NCI-H1105 (cell line): ENCODE measurements around the gene MINDY3.

Experiments
- DNase-seq: peaks from one replicate; lab custom pipeline; 2025; lab: John Stamatoyannopoulos, UW

MINDY3 gene

DNA sequence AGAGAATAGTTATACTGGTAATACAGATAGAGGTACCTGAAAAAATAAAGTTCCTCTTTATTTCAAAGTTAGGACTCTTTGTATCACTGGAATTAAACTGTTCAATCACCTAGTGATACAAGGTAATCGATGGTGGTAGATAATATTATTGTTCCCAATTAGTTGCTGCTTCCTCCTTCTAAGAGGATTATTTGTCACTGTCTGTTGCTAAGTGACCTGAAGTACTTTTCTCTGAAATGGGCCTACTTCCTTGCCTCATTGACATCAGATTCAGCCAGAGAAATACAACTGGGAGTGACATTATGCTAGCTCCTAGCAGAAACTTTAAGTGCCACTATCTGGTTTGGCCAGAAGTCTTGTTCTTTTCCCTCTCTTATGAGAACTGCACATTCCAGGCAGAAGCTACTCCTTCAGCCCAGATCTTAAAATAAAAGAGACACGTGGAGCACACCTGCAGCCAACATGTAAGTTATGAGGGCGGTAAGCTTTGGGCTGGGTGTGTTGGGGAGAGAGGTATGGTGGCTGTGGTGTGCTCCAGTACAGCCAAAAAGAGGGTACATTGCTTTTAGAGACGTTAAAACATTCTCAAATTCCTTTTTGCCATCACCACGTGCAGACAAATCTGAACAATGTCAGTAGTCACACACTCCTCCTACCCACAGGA is 54.8 kb downstream of the MINDY3 start:
- no peak for DNase-seq

DNA sequence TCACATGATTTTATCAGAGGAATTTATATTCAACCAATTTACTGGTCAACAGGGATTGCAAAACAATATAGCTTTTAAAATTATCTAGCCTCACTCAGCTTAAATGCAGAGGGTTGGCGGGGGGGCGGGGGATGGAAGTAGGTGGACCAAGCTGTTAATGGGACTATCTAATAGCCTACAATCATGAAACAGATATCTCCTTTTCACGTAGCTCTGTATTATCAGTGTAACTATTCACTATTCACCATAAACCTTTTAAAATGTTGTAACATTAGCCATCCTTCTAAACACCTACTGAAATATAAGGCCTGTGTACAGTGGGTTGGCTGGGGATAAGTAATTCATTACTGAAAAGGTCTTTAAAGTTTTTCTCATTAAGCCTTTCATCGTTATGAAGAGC is 56.2 kb downstream of the MINDY3 start:
- no peak for DNase-seq

DNA sequence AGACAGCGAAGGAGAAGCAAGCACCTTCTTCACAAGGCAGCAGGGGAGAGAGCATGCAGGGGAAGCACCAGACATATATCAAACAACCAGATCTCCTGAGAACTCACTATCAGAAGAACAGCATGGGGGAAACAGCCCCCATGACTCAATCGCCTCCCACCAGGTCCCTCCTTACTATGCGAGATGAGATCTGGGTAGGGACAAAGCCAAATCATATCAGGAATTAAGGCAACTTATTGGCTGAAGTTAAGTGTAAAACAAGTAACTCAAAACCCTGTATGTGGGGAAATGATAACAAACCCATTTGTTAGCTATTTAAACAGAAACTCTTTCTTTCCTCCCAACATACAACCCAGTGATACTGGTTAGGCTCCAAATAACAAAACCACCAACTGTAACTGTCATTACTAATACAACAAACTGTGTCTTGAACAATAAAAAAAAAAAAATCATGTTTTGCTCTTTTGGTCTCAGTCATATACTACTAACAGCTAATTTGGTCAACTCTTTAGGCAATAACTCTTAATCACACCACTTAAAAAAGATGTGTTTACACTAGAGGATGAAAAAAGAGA is 57.8 kb downstream of the MINDY3 start:
- no peak for DNase-seq

DNA sequence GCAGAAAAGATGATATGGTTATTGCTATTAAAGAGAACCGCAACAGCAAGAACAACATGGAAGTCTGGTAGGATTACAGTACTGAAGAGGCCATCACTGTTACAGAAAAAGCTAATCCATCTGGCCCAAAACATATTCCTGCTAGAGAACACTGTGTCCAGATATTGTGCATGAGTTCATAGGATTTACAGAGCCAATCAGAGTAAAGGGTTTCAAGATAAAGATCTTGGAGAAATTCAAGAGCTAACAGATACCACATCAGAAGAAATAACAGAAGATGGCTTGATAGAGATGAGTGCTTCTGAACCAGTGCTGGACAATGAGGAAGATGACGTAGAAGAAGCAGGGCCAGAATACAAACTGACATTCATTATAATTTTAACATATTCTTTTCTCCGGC is 58.7 kb downstream of the MINDY3 start:
- no peak for DNase-seq

DNA sequence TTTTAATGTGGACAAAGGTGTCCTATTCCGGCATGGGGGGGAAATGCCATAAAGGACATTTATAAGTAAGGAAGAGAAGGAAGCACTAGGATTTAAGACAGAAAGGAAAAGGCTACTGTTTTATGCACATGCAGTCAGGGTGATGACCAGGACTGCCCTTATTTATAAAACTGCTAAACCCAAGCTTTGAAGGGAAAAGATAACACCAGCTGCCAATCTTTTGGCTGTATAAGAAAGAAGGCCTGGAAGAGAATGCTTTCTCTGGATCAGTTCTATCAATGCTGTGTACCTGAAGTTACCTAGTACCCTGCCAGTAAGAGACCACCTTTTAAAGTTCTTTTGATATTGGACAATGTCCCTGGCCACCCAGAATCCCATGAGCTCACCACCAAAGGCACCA is 59.2 kb downstream of the MINDY3 start:
- no peak for DNase-seq

DNA sequence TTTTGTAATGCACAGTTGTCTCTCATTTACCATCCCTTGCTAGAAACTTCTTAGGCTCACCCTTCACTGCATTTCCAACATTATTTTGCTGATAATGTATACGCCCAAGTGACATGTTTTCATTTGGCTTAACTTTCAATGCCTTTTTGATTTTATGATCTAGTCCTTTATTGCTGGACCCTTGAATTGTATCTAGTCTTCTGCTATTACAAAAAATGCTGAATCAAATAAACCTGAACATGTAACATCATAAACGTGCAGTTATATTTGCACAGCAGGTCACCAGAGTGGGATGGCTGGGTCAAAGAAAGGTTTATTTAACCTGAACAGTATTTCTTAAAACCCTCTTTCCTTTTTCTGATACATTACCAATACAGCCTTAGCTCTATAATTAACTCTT is 63.0 kb downstream of the MINDY3 start:
- DNase-seq = no peak

DNA sequence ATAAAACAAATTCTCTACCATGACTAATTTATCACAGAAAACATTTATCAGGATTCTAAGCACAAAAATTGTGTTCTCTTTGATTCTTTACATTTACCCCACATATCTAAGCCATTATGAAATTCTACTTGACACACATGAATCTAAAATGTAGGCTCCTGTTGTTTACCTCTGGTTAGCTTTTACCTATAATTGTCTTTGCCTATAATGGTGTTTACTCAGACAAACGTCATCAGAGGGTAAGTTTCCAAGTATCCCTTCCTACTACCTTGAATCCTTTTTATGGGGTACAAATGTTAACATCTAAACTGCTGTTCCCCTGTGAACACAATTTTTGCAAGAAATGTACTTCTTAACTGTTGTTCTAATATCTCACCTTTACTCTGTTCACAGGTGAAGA is 63.5 kb downstream of the MINDY3 start:
- no peak for DNase-seq

DNA sequence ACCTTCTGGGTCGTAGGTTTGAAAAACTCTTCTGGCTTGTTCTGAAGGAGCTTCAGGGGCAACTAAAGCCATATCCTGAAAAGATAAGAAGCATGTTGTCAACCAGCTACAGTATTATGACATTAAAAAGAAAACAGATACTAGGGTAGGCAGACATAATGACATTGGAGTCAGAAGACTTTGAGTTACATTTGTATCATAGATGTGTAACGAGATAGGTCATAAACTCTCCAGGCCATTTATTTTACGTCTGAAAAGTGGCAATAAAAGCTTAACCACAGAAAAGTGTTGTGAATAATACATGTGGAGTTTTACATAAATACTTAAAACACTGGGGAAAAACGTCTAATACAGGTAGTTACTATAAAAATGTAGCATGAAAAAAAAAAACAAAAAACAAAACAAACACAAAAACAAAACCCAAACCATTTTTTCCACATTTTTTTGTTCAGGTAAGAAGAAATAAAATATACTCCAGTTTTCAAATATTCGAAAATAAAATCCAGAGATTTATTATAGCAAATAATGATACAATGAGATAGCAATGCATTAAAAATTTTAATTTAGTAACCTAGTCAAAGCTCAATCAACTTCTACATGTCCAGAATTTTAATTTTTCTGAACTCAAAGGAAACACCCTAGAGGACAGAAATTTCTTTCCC is 64.1 kb downstream of the MINDY3 start:
- no peak for DNase-seq

DNA sequence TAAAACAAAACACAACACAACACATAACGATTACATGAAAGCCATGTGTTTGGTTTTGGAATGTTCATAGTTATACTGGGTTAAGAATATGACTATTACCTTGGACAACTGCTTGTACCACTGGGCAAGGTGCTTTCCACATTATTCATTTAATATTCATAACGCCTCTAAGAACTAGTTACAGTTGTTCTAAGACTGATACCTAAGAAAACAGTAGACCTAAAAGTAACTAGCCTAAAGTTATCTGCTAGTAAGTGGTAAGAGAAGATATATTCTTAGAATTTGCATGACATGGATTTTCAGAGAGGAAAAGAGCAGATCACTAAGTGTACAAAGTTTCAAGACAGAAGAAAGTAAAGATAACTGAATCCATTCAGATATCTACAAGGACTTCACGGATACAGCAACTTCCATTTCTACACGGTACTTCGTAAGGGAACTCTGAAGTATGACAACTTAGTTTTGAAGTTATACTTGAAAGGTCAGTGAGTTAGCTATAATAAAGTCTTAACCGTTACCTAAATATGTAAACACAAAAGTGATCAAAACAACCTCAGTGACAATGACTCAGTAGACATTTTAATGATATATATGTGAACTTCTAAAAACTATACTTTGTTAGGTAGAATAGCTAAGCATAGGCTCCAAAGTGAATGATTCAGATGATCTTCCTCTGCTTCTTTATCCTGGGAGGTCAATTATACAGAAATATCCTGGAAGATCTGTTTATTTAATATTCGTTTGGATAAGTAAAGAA is 65.1 kb downstream of the MINDY3 start:
- no peak for DNase-seq

DNA sequence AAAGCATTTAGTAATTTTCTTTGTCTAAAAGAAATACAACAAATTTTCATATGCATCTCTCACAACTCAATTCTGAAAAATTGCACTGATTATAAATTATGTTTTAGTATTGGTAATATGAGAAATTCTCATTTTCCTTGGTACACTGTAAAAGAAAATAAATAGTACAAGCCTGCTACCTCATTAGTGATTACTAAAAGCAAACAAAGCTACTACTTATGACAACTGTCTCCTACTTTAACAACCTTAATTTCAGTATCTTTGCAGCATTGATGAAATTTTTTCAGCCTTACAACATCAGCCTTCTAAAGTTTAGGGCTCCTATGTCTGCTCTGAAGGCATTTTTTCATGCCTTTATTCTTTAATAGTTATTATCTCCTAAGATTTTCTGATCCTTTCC is 65.7 kb downstream of the MINDY3 start:
- no peak for DNase-seq

DNA sequence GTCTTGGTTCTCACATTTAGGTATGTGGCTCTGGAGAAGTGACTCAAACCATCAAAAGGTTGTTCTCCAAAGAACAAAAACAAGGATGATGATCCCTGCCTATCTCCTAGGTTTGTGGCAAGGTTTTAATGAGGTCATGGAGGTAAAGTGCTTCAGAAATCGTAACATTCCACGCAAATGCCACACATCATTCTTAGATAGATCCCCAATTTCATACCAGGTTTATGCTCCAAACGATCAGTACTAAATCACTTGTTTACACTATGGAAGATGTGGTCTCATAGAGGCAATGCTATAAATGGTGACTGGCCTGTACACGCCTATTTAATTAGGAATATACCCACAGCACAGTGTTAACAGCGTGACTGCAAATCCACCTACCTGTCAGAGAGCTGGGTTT is 66.6 kb downstream of the MINDY3 start:
- no peak for DNase-seq

DNA sequence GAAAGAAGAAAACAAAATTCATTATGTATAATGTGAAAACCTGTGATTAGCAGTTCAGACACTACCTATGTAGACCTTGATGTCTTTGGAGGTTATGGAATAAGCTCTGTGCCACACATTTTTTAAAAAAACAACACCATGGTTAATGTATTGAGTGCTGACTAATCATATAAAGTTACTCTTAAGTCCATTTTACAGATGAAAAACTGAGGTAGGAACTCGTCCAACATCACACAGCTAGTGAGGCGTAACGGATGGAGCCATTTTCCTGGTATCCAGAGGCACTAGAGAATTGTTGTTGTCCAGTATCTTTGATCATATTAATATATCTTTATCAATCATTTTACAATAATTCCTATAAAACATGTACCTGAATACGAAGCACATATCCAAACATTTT is 67.5 kb downstream of the MINDY3 start:
- no peak for DNase-seq

DNA sequence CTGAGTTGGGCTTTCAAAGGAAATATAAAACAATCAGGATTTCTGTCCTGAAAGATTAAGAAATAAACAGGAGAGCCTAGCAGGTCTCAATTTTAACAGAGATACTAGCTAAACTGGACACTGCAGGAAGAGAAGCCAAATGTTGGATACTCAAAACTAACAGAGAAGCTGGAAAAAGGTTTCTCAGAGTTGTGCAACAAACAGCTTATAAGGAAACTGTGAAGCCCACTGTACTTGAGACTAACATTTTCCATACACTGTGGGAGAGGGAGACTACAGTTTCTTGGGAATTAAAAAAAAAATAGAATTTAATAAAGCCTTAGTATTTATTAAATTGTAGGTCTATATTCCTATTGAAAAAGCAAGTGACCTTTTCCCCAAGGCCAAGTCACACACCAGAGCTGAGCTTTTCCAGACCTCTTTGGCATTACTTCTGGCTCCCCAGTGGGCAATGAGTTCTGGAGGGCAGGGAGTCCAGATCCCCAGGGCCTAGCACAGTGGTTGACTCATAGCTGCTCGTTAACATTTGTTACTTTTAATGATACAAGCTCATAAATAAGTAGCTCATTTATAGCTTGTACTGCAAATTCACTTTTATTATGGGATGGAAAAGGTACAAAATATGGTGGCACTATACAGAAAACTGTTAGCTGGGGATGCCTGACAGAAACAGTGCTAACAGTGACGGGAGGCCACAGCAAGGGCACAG is 68.3 kb downstream of the MINDY3 start:
- no peak for DNase-seq

DNA sequence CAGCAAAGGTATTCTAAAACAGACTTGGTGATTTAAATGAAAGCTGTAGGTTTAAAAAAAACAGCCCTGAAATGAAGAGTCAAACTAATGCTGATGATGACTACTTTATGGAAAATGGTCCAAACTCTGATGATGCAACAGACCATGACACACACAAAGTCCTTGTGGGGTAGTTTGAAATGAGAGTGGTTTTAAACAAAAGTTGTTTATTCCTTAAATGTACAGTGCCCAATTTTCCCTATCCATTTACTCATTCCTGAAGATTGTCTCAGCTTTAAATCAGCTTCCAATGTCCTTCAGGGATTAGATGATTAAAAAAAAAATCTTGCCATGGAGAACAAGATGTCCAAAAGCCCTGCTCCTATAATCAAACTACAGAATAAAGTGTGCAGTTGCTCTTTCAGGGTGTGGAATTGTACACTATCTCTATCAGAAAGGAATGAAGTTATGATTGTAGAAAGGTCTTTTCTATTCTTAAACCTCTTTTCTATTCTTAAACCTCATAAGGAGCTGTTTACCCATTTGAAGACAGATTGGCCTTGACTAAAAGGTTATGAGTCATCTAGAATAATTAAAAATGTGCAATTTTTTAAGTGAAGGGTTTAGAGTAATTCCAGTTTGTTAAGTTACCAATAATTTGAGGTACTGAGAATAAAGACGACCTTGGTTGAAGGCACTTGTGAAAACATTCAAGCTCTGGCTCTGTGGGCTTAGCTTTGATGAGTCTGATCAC is 70.3 kb downstream of the MINDY3 start:
- DNase-seq = no peak

DNA sequence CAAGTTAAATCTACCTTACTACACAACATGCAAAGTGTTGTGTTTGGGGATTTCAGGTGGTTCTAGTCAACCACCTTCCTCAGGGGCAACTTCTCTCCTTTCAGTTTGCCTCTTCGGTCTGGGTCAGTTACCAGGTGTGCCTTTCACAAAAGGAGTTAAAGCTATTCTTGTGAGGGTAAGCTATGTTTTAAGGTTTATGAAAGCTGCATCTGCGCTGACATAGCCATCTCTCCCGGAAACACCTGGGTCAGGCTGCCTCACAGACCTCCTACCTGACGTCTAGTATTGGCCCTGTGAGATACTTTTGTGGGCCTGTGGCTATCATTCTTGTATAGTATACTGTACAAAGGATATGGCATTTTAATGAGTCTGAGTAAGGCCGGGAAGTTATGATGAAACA is 72.9 kb downstream of the MINDY3 start:
- DNase-seq = no peak

DNA sequence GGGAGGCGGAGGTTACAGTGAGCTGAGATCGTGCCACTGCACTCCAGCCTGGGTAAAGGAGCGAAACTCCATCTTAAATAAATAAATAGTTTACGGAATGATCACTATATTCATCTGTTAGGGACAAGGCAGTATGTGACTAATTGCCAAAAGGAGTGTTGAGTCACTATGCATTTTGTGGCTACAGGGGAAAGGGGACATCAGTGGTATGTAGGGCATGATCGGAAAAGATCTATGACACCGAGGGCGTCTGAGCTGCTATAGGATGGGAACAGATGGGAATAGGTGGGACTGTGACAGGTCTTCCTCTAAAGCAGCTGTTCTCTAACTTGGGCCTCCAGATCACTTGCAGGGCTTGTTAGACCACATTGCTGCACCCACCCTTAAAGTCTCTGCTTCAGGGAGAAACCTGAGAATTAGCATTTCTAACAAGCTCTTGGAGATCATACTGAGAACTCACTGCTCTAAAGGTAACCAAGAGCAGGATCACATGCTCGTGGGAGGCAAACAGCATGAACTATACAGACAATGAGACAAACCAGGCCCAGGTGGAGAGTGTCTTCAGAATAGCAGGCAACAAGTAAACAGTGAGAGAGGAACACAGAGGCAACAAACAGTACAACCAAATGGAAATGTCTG is 75.5 kb downstream of the MINDY3 start:
- DNase-seq = no peak

DNA sequence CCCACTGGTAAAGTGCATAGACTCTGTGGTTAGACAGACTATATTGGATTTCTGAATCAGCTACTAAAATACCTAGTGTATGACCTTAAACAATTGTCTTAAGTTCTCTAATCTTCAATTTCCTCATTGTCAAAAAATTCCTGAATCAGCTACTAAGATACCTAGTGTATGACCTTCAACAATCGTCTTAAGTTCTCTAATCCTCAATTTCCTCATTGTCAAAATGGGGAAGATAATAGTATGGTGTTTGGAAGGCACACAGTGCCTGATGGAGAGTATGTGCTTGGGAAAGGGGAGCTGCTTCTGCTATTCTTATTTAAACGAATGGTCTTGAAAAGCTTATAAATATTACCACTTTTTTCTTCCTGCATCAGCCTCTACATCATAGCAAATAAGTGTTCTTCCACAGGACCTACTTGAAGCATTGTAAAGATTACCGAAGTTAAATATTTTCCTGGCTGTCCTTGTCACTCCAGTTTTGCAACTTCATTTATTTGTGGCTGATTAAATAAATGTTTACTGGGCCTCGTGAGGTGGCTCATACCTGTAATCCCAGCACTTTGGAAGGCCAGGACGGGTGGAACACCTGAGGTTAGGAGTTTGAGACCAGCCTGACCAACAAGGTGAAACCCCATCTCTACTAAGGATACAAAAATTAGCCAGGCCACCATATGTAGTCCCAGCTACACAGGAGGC is 76.2 kb downstream of the MINDY3 start:
- no peak for DNase-seq

DNA sequence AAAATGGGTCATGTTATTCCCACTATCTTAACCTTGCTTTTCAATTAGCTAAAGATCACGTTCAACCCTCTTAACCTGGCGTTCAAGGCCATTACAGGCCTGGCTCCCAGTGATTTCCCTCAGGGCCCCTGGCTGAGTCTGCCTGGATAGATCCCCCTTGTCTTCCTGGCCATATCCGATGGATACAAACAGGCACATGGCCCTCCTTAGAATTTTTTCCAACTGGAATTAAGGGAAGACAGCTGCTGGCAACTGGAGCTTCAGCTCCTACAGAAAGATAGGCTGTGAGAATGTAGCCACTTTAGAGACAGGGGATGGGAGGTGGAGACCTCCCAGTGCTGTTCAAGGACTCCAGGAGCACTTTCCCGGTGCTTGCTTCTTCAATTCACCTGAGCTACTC is 77.5 kb downstream of the MINDY3 start:
- DNase-seq = no peak

DNA sequence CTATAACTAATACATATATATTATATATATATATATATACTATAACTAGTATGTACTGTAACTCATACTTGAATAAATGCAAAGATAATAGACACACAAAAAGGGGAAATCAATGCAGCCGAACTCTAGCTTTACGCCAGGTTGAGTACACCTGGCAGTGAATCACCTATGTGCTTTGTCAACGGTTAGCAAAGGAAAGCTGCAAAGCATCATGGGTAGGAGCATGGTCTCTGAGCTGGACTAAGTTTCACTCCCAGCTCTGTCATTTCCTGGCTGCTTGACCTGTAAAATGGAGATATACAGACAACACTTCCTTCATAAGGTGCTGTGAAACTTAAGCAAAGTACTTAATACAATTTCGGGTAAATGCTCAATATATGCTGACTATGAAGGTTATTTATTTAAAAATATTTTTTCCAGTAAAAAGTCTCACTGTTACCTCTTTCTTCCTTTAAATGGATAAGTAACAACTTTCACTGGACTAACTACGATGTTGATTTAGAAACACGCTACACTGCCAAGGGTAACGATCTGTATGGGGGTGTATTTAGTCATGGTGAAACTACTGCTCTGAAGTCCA is 78.8 kb downstream of the MINDY3 start:
- no peak for DNase-seq
